Astrocyte (in vitro differentiated cells and primary cell): ENCODE data around the gene SEMA3A.

Experiments
- CTCF ChIP-seq: IDR thresholded peaks from 2 replicates; pipeline ENCODE4 v1.5.1; 2011; ENCODE audit warnings: low read depth, mild to moderate bottlenecking, inconsistent platforms, low read length, moderate library complexity; ENCODE audit not compliant: insufficient read depth
- EZH2 ChIP-seq: IDR thresholded peaks from 2 replicates; pipeline ENCODE4 v1.6.1; 2012; ENCODE audit warnings: mild to moderate bottlenecking, low read length, inconsistent platforms; ENCODE audit not compliant: insufficient read depth

GRCh38 chr7:84196084-84196503, 1.5 kb upstream of the SEMA3A start:
- TF ChIP-seq CTCF (no peak), EZH2 (no peak)
